ENCODE data around the gene ARAP3. TPM values are rescaled to one million over a fixed set of nuclear protein-coding genes. Genes with fewer than 3 reads are reported as not detected.

ARAP3 gene
- total RNA-seq, 1 donor from 2014 or later, result 6.2 TPM

DNA sequence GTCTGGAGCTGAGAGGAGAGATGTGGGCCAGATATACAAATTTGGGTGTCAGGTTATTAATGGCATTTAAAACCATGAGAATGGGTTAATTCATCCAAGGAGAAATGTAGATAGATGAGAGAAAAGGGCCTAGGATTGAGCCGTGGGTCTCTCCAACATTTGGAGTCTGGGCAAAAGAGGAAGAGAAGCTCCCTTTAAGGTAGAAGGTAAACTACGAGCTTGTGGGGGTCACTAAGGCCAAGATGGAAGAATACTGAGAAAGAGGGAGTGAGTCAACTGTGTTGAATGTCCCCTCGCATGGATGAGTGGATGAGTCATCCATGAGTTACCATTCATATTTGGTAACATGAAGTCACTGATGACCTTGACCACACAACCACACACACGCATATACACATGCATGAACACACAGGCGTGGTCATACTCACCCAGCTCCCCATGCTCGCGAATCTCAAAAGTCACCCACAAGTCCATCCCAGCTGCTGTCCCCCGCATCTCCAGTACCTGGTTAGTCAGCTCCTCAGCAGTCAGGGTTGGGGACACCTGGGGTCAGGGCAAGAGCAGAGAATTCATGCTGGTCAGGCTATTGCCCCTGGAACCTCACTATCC, 24.0 kb downstream of the ARAP3 start:
- H3K27me3 Mint-ChIP-seq, result peaks cover 2% of the 10 kb centered on the region
- H3K4me3 Mint-ChIP-seq (ENCODE audit: low read depth), result no peak overlapping the region
- no peak for DNase-seq (ENCODE audit: low spot score, unreplicated experiment)
- H3K36me3 Mint-ChIP-seq (ENCODE audit: insufficient read depth), result no peaks in the 10 kb centered on the region
- no peaks in the 10 kb centered on the region for H3K9me3 Mint-ChIP-seq (ENCODE audit: low read depth)
- TF ChIP-seq, protein P1, sequence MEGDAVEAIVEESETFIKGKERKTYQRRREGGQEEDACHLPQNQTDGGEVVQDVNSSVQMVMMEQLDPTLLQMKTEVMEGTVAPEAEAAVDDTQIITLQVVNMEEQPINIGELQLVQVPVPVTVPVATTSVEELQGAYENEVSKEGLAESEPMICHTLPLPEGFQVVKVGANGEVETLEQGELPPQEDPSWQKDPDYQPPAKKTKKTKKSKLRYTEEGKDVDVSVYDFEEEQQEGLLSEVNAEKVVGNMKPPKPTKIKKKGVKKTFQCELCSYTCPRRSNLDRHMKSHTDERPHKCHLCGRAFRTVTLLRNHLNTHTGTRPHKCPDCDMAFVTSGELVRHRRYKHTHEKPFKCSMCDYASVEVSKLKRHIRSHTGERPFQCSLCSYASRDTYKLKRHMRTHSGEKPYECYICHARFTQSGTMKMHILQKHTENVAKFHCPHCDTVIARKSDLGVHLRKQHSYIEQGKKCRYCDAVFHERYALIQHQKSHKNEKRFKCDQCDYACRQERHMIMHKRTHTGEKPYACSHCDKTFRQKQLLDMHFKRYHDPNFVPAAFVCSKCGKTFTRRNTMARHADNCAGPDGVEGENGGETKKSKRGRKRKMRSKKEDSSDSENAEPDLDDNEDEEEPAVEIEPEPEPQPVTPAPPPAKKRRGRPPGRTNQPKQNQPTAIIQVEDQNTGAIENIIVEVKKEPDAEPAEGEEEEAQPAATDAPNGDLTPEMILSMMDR (IDR thresholded peaks at IDR 0.05; ENCODE audit: unreplicated experiment), result no peak
- H3K4me1 Mint-ChIP-seq (ENCODE audit: low read depth), result no peaks in the 10 kb centered on the region
- H3K27ac Mint-ChIP-seq, result no peak overlapping the region

DNA sequence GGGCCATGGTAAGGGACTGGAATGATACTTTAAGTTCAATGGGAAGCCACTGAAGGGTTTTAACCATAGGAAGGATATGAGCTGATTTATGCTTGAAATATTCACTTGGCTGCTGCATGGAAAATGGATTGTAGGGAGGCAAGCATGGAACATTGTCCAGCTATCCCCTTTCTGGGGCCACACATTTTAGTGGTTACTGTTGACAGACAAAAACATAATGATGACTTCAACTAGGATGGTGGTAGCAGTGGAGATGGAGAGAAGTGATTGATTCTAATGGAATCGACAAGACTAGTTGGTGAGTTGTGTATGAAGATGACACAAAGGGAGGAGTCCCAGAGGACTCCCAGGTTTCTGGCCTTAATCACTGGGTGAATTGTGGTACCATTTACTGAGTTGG, 24.6 kb downstream of the ARAP3 start:
- DNase-seq (ENCODE audit: low spot score, unreplicated experiment), result no peak
- Mint-ChIP-seq H3K27me3 (peaks cover 8% of the 10 kb centered on the region), H3K27ac (no peak overlapping the region), H3K36me3 (ENCODE audit: insufficient read depth) (no peaks in the 10 kb centered on the region), H3K4me1 (ENCODE audit: low read depth) (no peaks in the 10 kb centered on the region), H3K9me3 (ENCODE audit: low read depth) (no peaks in the 10 kb centered on the region), H3K4me3 (ENCODE audit: low read depth) (no peak overlapping the region)
- TF ChIP-seq, protein P1 (IDR thresholded peaks at IDR 0.05; ENCODE audit: unreplicated experiment), result no peak

DNA sequence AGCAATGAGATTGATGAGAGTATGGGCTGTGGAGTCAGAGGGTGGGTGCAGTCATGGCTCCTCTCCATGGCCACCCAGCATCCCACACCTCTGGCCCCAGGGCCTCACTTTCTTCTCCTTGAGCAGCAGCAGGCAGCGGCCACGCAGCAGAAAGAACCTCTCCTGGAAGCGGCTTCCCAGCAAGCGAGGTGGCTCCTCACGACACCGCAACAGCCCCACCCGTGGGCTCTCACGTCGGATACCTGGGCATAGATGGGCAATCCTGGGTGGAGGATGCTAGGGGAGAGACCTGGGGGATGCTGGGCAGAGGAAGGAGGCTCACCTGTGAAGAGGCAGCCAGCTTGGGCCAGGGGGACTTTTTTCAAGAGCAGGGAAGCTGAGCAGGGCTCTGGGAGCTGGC, 25.6 kb downstream of the ARAP3 start:
- Mint-ChIP-seq H3K27me3 (peaks cover 14% of the 10 kb centered on the region), H3K4me1 (ENCODE audit: low read depth) (no peaks in the 10 kb centered on the region), H3K27ac (no peak overlapping the region), H3K9me3 (ENCODE audit: low read depth) (no peaks in the 10 kb centered on the region), H3K36me3 (ENCODE audit: insufficient read depth) (no peaks in the 10 kb centered on the region), H3K4me3 (ENCODE audit: low read depth) (no peak overlapping the region)
- TF ChIP-seq, protein P1 (IDR thresholded peaks at IDR 0.05; ENCODE audit: unreplicated experiment), result no peak
- DNase-seq (ENCODE audit: low spot score, unreplicated experiment), result no peak

DNA sequence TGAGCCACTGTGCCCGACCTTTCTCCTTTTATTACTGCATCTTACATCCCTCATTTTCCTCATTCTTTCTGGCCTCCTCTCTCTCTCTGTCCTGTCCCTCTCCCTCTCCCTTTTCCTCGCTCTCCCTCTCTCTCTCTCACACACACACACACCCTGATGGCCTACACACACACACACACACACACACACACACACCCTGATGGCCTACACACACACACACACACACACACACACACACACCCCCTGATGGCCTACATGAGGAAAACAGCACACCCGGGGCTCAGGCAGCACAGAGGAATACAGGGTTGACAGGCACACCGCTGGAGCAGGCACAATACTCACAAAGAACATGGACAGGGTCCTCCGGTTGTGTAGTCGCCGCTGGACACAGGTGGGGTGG, 27.0 kb downstream of the ARAP3 start:
- TF ChIP-seq, protein P1 (IDR thresholded peaks at IDR 0.05; ENCODE audit: unreplicated experiment), result no peak
- DNase-seq (ENCODE audit: low spot score, unreplicated experiment), result no peak
- peaks cover 14% of the 10 kb centered on the region for H3K27me3 Mint-ChIP-seq
- peaks cover 2% of the 10 kb centered on the region for H3K4me1 Mint-ChIP-seq (ENCODE audit: low read depth)
- no peak overlapping the region for H3K4me3 Mint-ChIP-seq (ENCODE audit: low read depth)
- H3K9me3 Mint-ChIP-seq (ENCODE audit: low read depth), result no peaks in the 10 kb centered on the region
- no peaks in the 10 kb centered on the region for H3K36me3 Mint-ChIP-seq (ENCODE audit: insufficient read depth)
- no peak overlapping the region for H3K27ac Mint-ChIP-seq

DNA sequence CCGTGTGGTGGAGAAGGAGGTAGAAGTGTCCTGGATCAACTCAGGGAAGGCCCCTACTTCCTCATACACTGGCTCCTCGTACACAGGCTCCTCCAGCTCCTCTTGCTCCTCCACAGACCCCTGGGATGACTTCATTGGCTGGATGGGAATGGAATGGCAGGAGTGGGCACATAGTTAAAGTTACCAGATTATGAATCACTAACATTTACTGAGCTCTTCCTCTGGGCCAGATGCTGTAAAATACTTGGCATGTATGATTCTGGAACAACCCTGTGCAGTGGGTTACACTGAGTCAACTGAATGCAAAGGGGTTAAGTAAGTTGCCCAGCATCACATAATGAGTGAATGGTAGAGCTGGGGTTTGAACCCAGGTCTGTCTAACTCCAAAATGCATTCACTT, 27.7 kb downstream of the ARAP3 start:
- no peaks in the 10 kb centered on the region for H3K36me3 Mint-ChIP-seq (ENCODE audit: insufficient read depth)

More for the DNA sequence above, 27.7 kb downstream of the ARAP3 start:
- Mint-ChIP-seq H3K27ac (no peak overlapping the region), H3K9me3 (ENCODE audit: low read depth) (no peaks in the 10 kb centered on the region), H3K4me1 (ENCODE audit: low read depth) (peaks cover 2% of the 10 kb centered on the region), H3K4me3 (ENCODE audit: low read depth) (no peak overlapping the region), H3K27me3 (peaks cover 14% of the 10 kb centered on the region)
- TF ChIP-seq, protein P1 (IDR thresholded peaks at IDR 0.05; ENCODE audit: unreplicated experiment), result no peak
- no peak for DNase-seq (ENCODE audit: low spot score, unreplicated experiment)

Data from progenitor cell of endocrine pancreas (in vitro differentiated cells).